Inflammatory macrophage treated with lipopolysaccharide for 4 hours (primary cell): ENCODE data around the gene SPEF1.
A peak's percentile ranks its signal among the peaks of the same experiment; 100 is the strongest.

Experiments
- DNase-seq: peaks from one replicate; pipeline ENCODE4 v3.0.0-alpha.2; 2020

The SPEF1 gene

DNA sequence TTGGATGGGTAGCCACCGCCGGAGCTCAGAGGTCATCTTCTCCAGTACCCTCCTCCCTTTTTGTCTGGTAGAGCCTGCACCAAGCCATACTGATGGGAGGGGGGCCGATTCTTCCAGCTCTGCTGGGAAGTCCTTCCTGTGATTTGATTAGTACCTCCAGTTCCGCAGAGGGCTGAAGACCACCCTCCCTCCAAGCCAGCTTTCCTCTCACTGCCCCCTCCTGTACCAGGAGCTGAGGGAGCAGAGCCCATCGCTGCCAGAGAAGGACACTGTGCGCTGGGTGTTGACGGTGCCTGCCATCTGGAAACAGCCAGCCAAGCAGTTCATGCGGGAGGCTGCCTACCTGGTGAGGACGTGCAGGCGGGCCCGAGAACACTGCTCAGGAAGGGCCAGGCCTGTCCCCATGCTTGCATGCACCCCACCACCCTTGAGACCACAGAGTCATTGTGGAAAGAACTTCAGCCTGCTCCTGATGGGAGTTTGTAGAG lies 35.5 kb downstream of the SPEF1 start:
- no peak for DNase-seq

DNA sequence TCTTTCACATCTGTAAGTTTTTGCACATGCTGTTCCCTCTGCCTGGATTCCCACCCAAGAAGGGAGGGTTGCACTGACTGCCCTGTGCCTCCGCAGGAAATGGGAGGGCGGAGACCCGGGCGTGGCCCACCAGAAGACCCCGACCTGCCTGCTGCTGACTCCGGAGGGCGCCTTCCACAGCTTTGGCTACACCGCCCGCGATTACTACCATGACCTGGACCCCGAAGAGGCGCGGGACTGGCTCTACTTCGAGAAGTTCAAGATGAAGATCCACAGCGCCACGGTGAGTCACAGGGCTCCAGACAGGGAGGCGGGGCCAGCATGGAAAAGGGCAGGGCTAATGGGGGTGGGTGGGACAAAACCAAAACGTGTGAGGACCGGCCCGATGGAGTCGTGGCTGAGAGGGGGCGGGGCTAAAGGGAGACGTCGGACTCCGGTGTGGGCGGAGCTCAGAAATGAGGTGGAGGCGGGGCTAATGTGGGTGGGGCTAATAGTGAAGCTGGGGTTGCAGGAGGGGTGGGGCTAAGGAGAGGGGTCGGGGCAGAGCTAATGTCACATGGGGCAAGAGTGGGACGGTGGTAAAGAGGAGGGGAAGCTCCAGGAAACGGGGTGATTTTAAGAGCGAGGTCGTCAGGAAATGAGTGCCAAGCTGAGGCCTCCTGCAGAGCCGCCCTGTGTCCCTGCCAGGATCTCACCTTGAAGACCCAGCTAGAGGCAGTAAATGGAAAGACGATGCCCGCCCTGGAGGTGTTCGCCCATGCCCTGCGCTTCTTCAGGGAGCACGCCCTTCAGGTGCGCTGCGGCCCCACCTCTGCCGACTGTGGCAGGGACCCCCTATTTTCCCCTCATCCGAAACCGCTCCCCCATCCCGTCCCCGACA lies 36.2 kb downstream of the SPEF1 start:
- peak; percentile 87 for DNase-seq

DNA sequence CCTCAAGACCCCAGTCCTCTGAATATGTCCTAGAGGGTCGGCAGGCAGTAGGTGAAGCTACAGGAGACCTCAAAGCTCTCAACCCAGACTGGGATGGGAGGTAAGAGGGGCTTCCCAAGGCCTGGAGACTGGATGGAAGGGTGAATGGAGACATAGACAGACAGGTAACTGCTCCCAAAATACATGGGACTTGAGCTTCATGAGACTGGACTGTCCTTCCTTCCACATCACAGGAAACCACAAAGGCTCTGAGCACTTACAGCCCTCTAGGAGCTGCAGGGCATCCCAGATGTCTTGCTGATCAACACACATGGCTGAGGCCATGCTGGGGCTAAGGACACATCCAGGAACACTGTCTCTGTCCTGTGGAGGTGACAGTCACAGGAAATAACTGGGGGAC lies 37.2 kb downstream of the SPEF1 start:
- no peak for DNase-seq

DNA sequence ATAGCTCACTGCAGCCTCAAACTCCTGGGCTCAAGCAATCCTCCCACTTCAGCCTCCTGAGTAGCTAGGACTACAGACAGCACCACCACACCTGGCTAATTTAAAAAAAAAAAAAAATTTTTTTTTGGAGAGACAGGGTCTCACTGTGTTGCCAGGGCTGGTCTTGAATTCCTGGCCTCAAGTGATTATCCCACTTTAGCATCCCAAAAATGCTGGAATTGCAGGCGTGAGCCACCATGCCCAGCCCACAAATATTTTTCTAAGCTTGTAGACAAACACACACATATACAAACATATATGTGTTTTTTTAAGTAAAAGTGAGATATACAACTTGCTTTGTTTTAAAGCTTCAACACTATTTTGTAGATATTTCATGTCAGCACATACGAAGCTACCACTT lies 38.0 kb downstream of the SPEF1 start:
- no peak for DNase-seq

DNA sequence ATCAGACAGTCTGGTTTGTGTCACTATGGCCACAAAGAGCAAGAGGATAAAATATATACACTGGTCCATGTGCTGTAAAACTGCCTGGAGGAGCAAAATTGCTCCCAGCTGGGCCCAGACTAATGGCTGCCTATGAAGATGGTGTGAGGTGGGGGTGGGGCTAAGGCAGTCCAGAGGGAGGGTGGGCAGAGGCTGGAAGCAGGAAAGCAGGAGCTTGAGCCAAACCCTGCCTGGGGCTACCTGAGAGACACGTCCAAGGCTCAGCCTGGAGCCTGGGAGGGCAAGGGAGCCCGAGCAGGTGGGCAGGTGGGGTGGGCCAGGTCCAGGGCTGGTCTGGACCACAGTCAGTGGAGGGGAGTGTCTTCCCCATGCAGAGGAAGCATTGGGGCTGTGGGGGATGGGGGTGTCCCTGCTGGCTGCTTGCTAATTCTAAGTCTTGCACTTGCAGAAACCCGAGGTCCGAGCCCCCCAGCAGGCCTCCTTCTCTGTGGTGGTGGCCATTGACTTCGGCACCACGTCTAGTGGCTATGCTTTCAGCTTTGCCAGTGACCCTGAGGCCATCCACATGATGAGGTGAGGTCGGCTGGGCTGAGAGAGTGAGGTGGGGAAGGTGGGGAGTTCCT lies 39.3 kb downstream of the SPEF1 start:
- no peak for DNase-seq

DNA sequence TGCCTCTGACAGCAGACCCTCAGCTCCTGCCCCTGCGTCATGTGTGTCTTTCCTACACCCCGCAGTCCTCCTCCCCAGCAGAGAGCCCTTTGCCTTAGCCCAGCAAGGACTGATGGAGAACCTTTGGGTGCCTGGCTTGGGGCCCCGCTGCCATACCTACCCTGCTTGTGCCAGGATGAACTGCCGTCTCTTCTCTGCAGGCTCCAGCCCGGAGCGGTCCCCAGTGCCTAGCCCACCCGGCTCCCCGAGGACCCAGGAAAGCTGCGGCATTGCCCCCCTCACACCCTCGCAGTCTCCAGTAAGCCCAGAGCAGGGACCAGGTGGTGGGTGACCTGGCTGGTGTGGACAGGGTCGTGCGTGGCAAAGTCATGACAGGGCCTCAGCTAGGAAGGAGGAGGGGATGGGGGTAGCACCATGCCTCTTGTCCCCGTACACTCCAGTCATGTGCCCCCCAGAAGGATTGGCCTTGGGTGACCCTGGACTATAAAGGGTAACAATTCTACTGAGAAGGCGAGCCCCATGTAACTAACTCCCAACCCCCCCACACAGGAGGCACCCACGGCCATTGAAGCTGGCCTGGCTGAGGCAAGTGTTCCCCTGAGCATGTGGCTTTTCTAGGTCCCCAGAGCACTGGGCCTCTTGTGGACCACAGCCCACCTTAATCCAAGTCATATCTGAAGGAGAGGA lies 40.5 kb downstream of the SPEF1 start:
- no peak for DNase-seq

DNA sequence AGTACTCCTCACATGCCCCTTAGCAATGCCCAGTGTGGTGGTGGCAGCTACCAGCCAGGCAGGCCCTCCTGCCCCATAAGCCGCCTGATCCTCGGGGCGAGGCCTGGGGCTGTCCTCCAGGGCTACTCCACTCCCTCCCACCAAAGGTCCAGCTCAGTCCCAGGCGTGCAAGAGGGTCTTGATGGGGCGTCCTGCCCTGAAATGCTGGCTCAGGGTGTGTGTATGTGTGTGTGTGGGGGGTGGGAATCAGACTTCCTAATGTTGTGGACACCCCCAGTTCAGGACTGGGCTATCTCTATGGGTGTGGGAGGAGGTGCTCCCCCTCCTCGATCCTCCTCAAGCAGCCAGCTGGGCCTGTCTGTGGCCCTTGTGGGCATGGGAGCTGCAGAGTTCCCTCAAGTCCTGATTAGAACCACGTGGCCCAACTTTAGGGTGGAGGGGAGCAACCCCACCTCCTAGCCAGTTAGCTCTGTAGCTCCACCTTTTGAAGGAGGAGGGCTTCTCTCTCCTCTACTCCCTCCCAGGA lies 41.3 kb downstream of the SPEF1 start:
- DNase-seq: no peak

DNA sequence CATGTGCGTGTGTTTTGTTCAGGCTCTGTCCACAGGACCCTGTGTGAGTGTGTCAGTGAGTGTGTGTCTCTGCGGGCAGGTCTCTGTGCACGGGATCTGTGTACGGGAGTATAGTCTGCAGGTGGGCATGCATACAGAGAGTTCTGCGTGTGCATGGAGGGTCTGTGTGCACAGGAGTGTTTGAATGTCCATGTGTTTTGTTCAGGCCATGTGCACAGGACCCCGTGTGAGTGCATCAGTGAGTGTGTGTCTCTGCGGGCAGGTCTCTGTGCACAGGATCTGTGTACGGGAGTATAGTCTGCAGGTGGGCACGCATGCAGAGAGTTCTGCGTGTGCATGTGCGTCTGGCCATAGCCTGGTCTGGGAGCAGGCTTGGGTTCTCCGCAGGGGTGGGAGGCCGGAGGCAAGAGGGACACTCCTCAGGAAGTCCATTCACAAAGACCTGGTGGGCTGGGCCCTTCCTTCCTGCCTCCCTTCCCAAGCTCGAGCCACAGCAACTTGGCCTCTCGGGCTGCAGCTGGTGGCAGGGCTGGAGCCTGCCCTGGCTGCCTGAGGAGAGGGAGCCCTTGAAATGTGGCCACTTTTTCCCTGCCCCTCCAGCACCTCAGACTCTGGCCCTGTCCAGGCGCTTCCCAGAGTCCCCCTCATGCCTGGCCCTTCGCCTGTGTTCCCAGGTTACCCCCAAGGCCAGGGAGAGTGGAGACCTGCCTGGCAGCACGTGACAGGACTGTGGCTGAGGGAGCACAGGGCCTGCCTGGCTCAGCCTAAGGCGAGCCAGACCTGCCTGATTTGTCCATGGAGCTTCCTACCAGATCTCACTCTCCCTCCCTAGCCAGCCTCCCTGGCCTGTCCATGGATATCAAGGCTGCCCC lies 42.0 kb downstream of the SPEF1 start:
- no peak for DNase-seq

DNA sequence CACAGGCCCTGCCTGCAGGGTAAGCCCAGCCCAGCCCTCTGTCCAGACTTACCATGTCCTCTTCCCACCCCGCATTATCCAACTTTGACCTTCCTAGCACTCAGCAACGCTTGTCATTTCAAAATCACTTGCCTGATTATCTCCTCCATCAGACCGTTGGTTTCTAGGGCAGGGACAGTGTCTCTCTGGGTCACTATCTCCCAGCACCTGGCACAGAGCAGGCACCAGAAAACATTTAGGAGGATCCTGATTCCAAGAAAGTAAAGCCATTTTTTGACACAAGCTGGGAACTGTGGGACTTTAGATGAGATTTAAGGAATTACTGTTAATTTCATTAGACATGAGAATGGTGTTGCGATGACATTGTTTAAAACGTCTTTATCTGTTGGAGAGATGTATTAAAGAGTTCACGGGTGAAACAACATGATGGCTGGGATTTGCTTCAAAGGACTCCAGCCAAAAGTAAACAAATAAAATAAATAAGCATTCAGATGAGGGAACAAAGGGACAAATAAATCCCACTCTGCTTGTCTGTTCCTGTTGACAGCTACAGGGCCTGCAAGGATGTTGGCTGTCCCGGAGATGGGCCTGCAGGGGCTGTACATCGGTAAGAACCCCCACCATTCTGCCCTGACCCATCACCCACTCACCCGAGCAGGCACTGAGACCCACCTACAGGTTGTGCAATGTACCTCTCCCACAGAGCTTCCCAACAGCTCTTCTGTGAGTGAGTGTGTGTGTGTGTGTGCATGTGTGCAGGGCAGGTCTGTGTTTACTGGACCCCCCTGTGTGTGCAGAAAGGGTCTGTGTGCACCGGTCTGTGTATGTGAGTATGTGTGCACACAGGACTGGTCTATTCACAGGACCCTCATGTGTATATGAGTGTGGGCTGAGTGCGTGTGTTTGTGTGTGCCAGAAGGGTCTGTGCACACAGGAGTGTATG lies 42.9 kb downstream of the SPEF1 start:
- DNase-seq: no peak

DNA sequence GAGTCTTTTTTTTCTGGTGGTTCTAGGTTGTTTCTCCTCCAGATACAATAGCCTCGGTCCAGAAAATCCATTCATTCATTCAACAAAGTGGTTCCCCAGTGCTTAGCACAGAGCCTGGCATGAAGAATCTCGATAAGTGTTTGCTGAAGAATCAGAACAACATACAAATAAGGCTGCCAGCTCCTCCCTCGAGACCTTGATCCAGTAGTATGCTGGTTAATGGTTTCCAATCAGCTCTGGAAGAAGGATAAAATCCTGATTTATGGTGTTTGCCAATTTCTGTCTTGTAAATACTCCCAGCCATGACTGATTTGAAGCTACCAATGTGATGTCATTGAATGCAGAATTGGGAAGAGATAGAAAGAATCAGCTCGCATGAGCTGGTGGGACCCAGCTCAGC lies 45.5 kb downstream of the SPEF1 start:
- no peak for DNase-seq

DNA sequence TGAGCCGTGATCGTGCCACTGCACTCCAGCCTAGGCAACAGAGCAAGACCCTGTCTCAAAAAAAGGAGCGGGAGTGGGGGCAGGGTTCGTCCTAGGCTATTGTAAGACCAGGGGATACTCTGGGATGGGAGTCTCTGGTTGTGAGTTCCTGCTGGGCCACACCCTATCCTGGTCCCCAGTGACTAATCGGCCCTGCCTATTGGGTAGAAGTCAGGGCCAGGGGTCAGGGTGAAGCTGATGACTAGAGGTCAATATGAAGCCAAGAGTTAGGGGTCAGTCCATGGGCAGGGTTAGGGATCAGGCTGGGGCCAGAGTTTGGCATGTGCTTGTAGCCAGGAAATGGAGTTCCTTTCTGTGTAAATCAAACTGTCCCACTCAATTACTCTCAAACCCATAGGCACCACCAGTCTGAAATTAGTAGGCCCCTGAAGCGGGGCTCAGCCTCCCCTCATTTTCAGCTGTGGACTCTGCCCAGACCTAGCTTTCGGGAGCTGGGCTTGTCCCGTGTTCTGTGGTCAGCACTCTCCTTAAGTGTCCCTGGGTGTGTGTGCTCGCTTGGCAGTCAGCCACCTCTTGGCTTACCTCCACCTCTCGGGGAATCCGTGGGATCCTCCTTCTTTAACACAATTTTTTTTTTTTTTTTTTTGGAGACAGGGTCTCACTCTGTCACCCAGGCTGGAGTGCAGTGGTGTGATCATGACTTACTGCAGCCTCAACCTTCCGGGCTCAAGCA lies 47.0 kb downstream of the SPEF1 start:
- no peak for DNase-seq

DNA sequence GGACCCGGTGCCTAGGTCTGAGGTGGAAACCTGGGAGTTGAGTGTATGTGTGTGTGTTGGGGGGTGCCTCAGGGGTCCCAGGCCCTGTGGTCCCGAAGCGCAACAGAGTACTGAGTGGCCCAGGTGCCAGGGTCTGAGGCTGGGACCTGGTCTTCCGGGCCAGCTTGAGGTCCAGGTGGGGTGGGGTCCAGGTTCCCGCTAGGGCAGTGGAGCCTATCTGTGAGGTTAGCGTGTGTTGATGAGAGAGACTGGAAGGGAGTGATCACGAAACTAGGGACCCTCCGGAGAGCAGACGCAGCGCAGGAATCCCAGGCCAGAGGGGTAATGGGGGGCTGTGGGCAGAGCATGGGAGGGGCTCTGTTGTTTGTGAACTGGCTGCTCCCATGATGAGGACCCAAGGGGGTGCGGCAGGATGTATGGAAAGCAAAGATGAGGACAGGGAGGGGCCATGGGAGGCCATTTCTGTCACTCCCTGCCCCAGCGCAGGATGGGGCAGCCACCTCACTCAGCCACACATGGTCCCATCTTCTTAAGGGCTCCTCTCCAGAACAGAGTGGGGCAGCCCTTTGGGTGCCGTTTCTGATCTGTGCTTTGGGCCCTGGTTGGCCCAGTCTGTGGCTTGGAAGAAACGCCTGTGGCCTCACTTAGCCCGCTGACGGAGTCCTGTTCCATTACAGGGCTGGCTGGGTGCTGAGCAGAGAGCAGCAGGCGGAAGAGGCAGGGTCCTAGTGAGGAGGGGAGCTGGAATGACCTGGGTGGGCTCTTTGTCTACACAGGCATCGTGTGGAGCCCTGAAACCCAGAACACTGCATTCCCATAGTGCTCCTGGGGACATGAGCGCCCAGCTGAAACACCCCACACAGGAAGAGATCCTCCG lies 47.9 kb downstream of the SPEF1 start:
- no peak for DNase-seq

DNA sequence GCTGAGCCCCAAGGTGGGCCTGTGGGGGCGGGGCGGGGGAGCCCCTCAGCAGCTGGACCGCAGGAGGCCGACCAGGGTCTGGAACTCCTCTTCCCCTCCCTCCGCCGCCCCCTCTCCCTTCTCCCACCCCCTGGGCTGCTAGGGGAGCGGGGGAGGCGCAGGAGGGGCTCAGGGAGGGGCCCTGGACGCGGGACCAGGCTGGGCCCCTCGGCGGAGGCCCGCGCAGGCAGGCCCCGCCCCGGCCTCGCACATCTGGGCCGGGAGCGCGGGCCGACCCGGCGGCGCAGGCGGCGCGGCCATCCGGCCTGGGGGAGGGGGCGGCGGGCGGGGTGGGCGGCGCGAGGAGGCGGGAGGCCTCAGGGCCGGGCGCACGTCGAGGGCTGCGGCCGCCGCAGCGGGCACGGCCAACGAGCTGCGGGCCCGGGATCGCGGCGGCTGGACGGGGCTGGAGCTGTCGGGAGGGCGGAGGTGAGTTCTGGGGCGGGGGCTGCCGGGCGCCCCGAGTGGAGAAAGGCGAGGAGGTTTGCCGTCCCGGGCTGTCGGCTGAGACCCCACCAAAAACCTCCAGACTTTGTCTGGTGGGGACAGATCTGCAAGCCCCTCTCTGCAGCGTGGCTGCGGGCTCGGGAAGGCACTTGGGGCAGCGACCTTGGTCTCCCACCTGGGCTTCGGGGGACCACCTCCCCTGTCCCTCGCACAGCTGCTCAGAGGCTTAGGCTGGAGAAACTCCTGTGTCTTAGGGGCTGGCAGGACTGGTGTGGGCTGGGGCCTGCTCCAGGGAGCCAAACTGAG lies 48.7 kb downstream of the SPEF1 start, which contains the start of gene HSPA12B:
TSS of gene HSPA12B (plus strand) at position 359 of the 792 bp plus-strand sequence. CDS start 5,990 bp downstream, outside the sequence.
- DNase-seq: no peak

DNA sequence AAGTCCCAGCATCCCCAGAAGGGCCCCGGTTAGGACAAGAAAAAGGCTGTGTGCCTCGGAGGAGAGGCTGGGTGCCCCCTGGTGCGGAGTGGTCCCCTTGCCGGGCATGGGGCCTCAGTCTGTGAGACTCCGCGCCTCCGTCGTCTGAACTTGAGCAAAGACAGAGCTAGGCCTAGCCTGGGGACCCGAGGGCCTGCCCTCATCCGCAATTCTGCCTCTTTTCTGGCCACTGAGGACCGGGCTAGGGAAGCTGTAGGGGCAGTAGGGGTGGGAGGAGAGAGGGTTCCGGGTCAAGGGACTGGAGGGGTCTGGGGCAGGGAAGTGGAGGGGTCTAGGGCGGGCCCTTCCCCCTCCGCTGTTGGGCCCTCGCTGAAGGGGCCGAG lies 49.3 kb downstream of the SPEF1 start:
- no peak for DNase-seq

DNA sequence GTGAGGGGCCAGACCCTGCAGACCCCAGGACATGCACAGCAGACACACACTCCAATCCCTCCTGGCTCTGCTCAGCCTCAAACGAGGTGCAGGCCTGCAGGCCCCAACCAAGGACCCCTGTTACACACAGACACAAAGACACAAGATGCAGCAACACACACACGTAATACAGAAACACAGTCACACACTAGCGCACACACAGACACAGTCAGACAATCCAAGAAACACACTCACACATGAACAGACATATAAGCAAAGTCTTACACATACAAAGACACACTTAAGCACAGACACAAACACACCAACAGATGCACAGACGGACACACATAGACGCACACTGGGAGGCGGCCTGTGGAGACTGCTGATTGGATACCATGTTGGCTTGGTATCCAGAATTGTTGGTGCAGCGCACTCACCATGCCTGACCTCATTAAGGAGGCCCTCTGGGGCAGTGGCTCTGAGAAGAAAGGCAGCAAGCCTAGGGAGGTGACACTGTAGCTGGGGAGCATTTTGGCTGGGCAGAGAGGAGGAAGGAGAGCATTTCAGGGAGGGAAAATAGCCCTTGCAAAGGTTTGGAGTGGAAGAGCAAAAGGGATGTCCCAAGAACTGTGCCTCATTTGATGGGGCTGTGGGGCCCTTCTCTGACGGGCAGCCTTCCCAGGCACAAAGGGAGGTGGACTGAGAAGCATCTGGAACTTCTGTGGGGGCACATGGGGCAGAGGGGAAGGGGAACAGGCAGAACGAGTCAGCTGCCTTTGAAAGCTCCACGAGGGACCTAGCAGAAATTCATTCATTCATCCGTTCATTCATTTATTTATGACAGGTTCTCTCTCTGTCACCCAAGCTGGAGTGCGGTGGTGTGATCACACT lies 50.2 kb downstream of the SPEF1 start:
- DNase-seq: no peak

DNA sequence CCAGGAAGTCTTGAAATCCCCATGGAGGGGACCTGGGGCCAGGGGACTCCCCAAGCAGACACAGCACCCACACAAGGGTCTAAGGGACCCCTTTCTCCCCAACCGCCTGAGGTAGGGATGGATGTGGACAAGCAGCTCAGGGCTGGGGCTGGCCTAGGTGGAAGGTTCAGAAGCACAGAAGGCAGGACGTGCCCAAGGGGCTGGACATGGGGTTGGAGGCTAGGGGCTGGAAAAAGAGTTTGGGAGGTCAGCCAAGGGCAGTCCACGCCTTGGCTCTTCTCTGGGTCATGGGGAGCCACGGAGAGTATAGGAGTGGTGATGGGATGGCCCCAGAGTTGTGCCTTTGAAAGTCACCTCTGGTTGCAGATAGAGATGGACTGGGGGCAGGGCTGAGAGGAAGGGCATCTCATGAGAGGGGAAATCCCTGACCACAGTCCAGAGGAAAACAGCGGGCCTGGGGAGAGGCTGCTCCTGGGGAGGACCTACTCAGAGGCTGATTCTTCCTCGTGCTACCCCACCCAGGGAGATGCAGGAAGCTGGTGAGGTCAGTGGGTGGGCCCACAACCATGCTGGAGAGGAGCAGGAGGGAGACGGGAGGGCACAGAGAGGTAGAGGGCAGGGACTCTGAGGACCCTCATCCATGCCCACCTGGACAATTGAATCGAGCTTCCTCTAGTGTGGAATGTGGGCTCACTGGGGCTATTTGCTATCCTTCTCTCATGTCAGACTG lies 51.3 kb downstream of the SPEF1 start:
- DNase-seq: peak; percentile 63

DNA sequence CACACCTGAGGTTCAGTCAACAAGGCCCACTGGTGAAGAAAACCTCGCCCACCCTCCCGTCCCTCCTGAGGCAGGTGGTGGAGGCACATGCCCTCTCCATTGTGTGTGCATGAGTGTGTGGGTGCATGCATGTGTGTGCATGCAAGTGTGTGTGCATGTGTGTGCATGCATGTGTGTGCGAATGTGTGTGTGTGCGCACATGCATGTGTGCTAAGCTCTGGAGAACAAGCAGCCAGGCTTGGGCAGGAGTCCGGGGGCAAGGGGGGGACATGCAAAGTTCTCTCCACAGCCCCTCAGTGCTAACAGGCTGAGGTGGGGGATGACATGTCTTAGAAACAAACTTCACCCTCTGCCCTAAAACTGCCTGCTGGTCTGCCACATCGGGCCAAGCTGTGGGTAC lies 51.9 kb downstream of the SPEF1 start:
- no peak for DNase-seq
